ENCODE results near the gene SPATS2. TPM values are rescaled to one million over a fixed set of nuclear protein-coding genes. Genes with fewer than 3 reads are reported as not detected.

The SPATS2 gene
- total RNA-seq, 2 experiments from 2014 or later, result 9.7 to 12.9 TPM

DNA sequence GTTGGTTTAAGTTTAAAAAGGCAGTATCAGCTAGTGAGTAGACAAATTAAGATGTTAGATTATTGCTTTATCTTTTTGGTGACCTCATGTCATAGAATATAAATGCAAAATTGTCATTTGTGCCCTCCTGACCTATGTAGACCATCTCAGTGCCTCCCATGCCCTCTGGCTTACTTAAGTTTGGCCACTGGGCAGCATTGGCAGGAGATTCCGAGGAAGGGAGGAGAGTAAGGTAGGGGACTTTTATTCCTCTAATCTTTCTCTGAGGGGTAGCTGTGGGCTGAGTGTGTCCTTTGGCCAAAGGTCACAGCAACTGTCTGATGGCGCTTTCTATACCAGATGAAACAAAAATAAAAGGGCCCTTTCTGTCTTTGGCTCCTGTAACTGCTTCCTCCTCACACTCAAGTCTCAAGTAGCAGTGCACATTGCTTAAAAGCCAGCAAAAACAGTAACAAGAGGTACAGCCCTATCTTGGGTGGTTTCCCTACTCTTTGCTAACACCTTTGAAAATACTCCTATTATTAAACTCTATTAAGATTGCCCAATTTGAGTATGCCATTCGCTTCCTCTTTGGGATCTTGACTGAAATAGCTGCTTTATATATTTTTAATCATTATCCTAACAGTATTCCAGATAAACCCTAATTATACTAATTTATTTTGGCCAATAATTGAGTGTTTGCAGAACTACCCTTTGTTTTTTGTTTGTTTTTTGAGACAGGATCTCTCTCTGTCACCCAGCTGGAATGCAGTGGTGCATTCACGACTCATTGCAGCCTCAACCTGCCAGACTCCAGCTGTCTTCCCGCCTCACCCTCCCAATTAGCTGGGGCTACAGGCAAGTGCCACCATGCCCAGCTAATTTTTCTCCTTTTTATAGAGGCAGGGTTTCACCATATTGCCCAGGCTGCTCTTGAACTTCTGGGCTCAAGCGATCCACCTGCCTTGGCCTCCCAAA, 115.1 kb downstream of the SPATS2 start:
- POLR2A ChIA-PET, result no interaction called here
- CTCF ChIA-PET, result interaction anchor here (0.6 to 0.8 kb wide), 4 partner anchors 124 to 194 kb away, joined by 3 to 5 read pairs (median 3); no protein-coding TSS in a partner anchor
- intact Hi-C loops (cut with micrococcal nuclease), result no loop called here

DNA sequence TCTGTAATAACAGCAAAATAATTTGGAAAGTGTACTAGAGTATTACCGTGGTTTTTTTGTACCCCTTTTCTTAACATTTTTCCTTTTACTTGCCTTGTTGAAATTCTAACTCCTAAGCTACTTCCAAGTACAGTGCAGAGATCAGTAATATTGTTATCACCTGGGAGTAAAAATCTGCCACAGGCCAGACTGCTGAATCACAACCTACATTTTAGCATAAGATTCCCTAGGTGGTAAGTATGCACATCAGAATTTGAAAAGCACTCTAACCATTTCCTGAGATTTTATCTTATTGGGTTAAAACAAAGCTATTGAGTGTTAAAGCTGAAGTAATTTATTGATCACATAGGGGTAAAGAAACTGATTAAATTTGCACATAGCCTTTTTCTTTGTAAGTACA, 116.4 kb downstream of the SPATS2 start:
- no peaks in the 10 kb centered on the region for H3K9me3 Mint-ChIP-seq
- intact Hi-C loops (cut with micrococcal nuclease), result no loop called here
- no peak overlapping the region for H3K27ac Mint-ChIP-seq
- peaks cover 5% of the 10 kb centered on the region for H3K4me1 Mint-ChIP-seq (ENCODE audit: low read depth)
- no peaks in the 10 kb centered on the region for H3K36me3 Mint-ChIP-seq
- H3K4me3 Mint-ChIP-seq, result no peak overlapping the region
- POLR2A ChIA-PET, result no interaction called here
- no peaks in the 10 kb centered on the region for H3K27me3 Mint-ChIP-seq
- CTCF ChIA-PET, result interaction anchor here (1.1 kb wide), 1 partner anchor 125 kb away, joined by 3 read pairs; no protein-coding TSS in a partner anchor
- DNase-seq, result no peak

More for the DNA sequence above, 115.1 kb downstream of the SPATS2 start:
- no peaks in the 10 kb centered on the region for H3K36me3 Mint-ChIP-seq
- H3K4me3 Mint-ChIP-seq, result no peak overlapping the region
- peaks cover 11% of the 10 kb centered on the region for H3K4me1 Mint-ChIP-seq (ENCODE audit: low read depth)
- DNase-seq, result no peak
- H3K27me3 Mint-ChIP-seq, result no peaks in the 10 kb centered on the region
- H3K27ac Mint-ChIP-seq, result no peak overlapping the region
- no peaks in the 10 kb centered on the region for H3K9me3 Mint-ChIP-seq

DNA sequence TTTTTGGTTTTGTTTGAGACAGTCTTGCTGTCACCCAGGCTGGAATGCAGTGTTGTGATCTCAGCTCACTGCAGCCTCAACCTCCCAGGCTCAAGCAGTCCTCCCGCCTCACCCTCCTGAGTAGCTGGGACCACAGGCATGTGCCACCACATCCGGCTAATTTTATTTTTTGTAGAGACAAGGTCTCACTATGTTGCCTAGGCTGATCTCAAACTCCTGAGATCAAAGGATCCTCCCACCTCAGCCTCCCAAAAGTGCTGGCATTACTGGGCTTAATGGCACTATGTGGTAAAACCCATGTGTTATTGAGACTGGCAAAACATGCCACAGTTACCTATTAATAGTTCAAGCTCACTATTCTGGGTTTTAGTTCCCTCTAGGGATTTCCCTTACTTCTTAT, 120.3 kb downstream of the SPATS2 start:
- H3K27me3 Mint-ChIP-seq, result no peaks in the 10 kb centered on the region
- no peaks in the 10 kb centered on the region for H3K36me3 Mint-ChIP-seq
- peaks cover 5% of the 10 kb centered on the region for H3K4me1 Mint-ChIP-seq (ENCODE audit: low read depth)
- no peak overlapping the region for H3K27ac Mint-ChIP-seq
- ChIA-PET POLR2A (interaction anchor here (0.6 kb wide), 1 partner anchor 122 kb away, joined by 3 read pairs; no protein-coding TSS in a partner anchor), CTCF (interaction anchor here (0.6 to 0.7 kb wide), 2 partner anchors 112 to 134 kb away, joined by 3 read pairs; no protein-coding TSS in a partner anchor)
- no peak overlapping the region for H3K4me3 Mint-ChIP-seq
- intact Hi-C loops (cut with micrococcal nuclease), result no loop called here
- no peak for DNase-seq
- no peaks in the 10 kb centered on the region for H3K9me3 Mint-ChIP-seq

DNA sequence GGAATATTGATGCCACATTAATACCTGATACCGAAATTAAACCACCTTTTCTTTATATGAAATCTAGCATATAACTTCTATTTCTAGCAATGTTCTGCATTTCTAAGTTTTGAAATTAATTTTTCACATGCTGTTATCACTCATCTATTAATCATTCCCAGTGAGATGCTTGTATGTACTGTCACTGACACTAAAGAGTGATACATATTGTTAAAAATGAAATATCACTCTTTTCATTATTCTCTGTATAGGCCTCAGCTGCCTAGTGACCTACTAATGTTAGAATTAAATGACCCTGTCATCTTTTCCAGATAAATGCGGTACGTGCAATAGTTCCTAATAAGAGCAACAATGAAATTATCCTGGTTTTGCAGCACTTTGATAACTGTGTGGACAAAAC, 121.9 kb downstream of the SPATS2 start:
- Mint-ChIP-seq H3K27ac (no peak overlapping the region), H3K36me3 (no peaks in the 10 kb centered on the region), H3K4me3 (no peak overlapping the region), H3K4me1 (ENCODE audit: low read depth) (no peaks in the 10 kb centered on the region), H3K27me3 (no peaks in the 10 kb centered on the region), H3K9me3 (no peaks in the 10 kb centered on the region)
- DNase-seq, result no peak
- ChIA-PET POLR2A (no interaction called here), CTCF (no interaction called here)
- intact Hi-C loops (cut with micrococcal nuclease), result no loop called here

DNA sequence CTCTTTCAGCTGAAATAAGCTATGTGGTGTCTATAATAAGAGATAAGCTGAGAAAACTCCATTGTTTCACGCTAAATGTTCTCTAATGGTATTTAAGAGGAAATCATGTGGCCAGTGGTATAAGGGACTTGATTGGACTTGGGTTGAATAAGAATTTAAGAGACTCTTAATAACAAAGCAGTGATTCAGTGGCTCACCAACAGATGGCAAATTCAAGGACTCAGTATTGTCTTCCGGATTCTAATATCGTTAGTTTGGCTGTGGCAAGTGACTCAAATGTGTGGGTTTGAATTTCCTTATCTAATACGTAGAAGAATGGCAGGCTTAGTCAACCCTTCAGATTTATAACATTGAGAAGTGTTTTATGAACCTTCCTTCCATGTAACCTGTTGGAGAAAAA, 122.5 kb downstream of the SPATS2 start:
- no peak for DNase-seq
- intact Hi-C loops (cut with micrococcal nuclease), result no loop called here
- CTCF ChIA-PET, result no interaction called here

DNA sequence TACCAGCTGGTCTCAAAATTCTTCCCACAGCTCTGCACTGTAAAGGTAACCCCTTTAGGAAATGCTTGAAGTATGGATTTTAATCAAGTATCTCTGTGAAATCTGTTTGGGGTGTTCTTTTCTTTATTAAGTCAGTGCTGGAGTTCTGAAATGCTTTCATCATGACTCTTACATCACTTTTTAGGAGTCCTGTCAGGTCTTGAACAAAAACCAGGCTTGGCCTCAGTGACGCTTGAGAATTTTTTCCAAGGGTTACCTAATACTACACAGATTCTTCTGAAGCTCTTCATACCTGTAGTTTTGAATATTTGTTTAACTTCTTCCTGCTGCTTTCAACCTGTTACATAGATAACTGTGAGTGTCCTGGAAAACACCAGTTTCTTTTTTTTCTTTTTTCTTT, 124.6 kb downstream of the SPATS2 start:
- CTCF ChIA-PET, result interaction anchor here (1.8 kb wide), 1 partner anchor 133 kb away, joined by 4 read pairs; no protein-coding TSS in a partner anchor
- Mint-ChIP-seq H3K27me3 (no peaks in the 10 kb centered on the region), H3K9me3 (no peaks in the 10 kb centered on the region), H3K27ac (no peak overlapping the region), H3K36me3 (peaks cover 1% of the 10 kb centered on the region), H3K4me3 (no peak overlapping the region), H3K4me1 (ENCODE audit: low read depth) (no peaks in the 10 kb centered on the region)
- intact Hi-C loops (cut with micrococcal nuclease), result no loop called here
- POLR2A ChIA-PET, result interaction anchor here (0.6 kb wide), 1 partner anchor 380 kb away, joined by 3 read pairs; no protein-coding TSS in a partner anchor
- no peak for DNase-seq

More for the DNA sequence above, 122.5 kb downstream of the SPATS2 start:
- no peaks in the 10 kb centered on the region for H3K4me1 Mint-ChIP-seq (ENCODE audit: low read depth)
- H3K27ac Mint-ChIP-seq, result no peak overlapping the region
- no peaks in the 10 kb centered on the region for H3K36me3 Mint-ChIP-seq
- POLR2A ChIA-PET, result no interaction called here
- H3K4me3 Mint-ChIP-seq, result no peak overlapping the region
- no peaks in the 10 kb centered on the region for H3K27me3 Mint-ChIP-seq
- no peaks in the 10 kb centered on the region for H3K9me3 Mint-ChIP-seq

DNA sequence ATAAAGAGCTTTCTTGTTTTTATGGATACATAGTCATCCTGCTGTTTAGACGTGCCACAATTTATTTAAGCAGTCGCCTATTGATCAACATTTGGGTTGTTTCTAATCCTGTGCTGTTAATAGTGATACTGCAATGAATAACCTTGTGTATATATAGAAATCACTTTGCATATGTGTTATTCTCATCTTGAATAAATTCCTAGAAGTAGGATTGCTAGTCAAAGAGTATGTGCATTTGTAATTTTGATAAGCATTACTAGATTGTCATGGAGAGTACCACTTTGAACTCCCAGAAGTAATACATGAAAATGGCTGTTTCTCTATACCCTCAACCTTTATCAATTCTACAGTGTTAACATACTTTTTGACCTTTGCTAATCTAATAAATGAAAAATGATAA, 126.6 kb downstream of the SPATS2 start:
- Mint-ChIP-seq H3K4me3 (no peak overlapping the region), H3K9me3 (no peaks in the 10 kb centered on the region), H3K27me3 (no peaks in the 10 kb centered on the region), H3K4me1 (ENCODE audit: low read depth) (no peaks in the 10 kb centered on the region), H3K36me3 (peaks cover 1% of the 10 kb centered on the region), H3K27ac (no peak overlapping the region)
- intact Hi-C loops (cut with micrococcal nuclease), result no loop called here
- ChIA-PET POLR2A (no interaction called here), CTCF (interaction anchor here (0.6 to 1.0 kb wide), 2 partner anchors 16 to 137 kb away, joined by 3 to 6 read pairs; no protein-coding TSS in a partner anchor)
- DNase-seq, result no peak

DNA sequence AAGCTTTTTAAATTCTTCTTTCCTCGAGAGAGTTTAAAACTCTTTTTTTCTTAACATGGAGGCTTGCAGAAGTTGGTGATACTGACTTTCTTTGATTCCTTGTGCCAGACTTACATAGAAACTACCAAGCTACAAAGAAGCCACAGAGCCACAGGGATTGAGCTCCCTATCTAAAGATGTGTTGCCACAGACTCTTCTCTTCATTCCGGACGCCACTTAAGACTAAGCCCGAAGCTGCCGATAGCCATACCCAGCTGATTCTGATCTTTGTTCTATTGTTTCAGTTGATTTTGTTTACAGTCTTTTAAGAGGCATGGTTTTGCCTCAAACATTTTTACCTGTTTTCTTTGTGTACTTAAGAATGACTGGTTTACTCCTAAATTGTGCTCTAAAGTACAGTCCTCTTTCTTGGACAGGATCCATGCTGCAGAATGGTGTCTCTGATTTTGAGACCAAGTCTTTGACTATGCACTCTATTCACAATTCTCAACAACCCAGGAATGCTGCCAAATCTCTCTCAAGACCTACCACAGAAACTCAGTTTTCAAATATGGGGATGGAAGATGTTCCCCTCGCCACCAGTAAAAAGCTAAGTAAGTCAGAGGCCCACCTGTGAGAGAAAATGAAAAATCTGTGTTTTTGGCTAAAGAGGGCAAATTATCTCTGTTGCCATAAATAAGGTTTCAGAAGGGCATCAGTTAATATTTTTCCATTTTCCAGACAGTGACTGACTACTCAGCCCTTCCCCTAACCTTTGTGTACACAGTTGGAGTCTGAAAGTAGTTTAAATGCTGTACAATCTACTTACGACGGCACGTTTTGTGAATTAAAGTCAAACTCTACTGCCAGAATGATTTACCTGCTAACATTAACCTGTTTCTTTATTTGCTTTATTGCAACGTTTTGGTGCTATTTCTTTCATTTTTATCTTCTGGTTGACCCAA, 129.4 kb downstream of the SPATS2 start:
- H3K9me3 Mint-ChIP-seq, result no peaks in the 10 kb centered on the region
- ChIA-PET POLR2A (no interaction called here), CTCF (interaction anchor here (0.8 to 2.7 kb wide), 3 partner anchors 14 to 138 kb away, joined by 3 to 13 read pairs (median 4); no protein-coding TSS in a partner anchor)
- no peak for DNase-seq
- H3K27me3 Mint-ChIP-seq, result no peaks in the 10 kb centered on the region
- H3K4me1 Mint-ChIP-seq (ENCODE audit: low read depth), result no peaks in the 10 kb centered on the region
- H3K27ac Mint-ChIP-seq, result no peak overlapping the region
- H3K4me3 Mint-ChIP-seq, result no peak overlapping the region
- peaks cover 1% of the 10 kb centered on the region for H3K36me3 Mint-ChIP-seq
- intact Hi-C loops (cut with micrococcal nuclease), result no loop called here

DNA sequence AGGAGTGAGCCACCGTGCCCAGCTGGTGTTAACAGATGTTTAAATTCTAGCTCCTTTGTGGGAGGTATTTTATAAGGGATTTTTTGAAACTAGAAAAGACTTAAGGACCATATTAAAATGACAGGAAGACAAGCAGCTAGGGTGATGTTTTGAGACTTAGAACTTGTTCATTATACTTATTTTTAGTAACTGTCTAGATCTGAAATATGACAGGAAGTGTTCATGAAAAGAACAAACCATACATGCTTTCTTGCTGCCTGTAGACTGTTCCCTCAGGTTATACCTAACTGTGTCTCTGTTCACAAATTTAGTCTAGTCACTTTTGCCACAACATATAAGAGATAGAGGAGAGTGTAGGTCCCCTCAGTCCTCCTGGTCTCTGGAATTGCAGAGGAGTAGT, 134.6 kb downstream of the SPATS2 start:
- no peaks in the 10 kb centered on the region for H3K27me3 Mint-ChIP-seq
- intact Hi-C loops (cut with micrococcal nuclease), result no loop called here
- peaks cover 1% of the 10 kb centered on the region for H3K4me1 Mint-ChIP-seq (ENCODE audit: low read depth)
- CTCF ChIA-PET, result interaction anchor here (1.0 to 3.9 kb wide), 4 partner anchors 9 to 144 kb away, joined by 3 to 15 read pairs (median 8); no protein-coding TSS in a partner anchor
- H3K4me3 Mint-ChIP-seq, result no peak overlapping the region
- H3K9me3 Mint-ChIP-seq, result no peaks in the 10 kb centered on the region
- DNase-seq, result no peak
- POLR2A ChIA-PET, result no interaction called here
- H3K36me3 Mint-ChIP-seq, result no peaks in the 10 kb centered on the region
- no peak overlapping the region for H3K27ac Mint-ChIP-seq

DNA sequence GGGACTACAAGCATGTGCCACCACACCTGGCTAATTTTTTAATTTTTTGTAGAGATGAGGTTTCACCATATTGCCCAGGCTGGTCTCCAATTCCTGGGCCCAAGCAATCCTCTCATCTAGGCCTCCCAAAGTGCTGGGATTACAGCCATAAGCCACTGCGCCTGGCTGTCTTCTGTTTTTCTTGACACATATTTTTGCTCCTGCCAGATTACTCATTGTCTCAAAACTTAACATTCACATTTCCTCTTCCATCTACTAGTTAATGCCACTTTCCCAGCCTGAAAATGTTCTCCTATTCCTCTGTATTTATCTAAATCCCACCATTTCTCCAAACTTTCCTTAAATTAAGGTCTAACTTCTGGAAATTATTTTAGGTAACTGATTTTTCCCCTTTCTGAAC, 135.3 kb downstream of the SPATS2 start:
- peaks cover 1% of the 10 kb centered on the region for H3K4me1 Mint-ChIP-seq (ENCODE audit: low read depth)
- intact Hi-C loops (cut with micrococcal nuclease), result no loop called here
- no peak overlapping the region for H3K4me3 Mint-ChIP-seq
- H3K36me3 Mint-ChIP-seq, result no peaks in the 10 kb centered on the region
- H3K27me3 Mint-ChIP-seq, result no peaks in the 10 kb centered on the region
- CTCF ChIA-PET, result interaction anchor here (1.7 to 3.4 kb wide), 3 partner anchors 11 to 155 kb away, joined by 5 to 18 read pairs (median 14); no protein-coding TSS in a partner anchor
- H3K9me3 Mint-ChIP-seq, result no peaks in the 10 kb centered on the region
- H3K27ac Mint-ChIP-seq, result no peak overlapping the region
- no peak for DNase-seq
- POLR2A ChIA-PET, result no interaction called here

DNA sequence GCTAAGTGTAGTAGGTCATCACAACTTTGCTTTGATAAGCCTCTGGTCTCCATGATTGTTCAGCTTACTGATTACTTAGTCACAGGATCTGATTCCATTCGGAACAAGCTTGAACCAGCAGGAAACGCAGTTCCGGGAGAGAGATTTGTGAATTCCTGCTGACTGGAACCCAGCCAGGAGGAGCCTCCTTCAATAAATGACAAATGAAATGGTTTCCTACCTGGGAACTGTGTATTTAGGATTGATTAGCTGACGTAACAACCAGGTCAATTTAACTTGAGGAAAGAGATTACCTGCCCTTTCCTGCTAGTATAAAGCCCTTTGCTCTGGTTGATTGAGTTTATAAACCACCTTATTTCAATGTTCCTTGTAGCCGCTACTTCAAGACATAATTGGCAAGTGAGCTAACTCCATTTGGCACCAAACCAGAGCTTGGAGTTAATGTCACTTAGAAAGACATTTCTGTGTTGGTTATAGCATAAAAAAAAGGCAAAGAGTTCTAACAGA, 136.5 kb downstream of the SPATS2 start:
- Mint-ChIP-seq H3K27ac (no peak overlapping the region), H3K4me3 (no peak overlapping the region), H3K9me3 (no peaks in the 10 kb centered on the region), H3K27me3 (no peaks in the 10 kb centered on the region), H3K36me3 (no peaks in the 10 kb centered on the region), H3K4me1 (ENCODE audit: low read depth) (peaks cover 1% of the 10 kb centered on the region)
- intact Hi-C loops (cut with micrococcal nuclease), result no loop called here
- DNase-seq, result no peak
- ChIA-PET POLR2A (no interaction called here), CTCF (interaction anchor here (0.9 to 3.4 kb wide), 6 partner anchors 10 to 214 kb away, joined by 3 to 18 read pairs (median 6); no protein-coding TSS in a partner anchor)
